Loucy (cell line): Measurements from ENCODE around the gene FAM9C.

ENCODE experiments used
- EZH2phosphoT487 ChIP-seq: fragments of 200-600 bp; IDR thresholded peaks from 2 replicates; pipeline ENCODE4 v1.6.1; 2018; ENCODE audit warnings: antibody characterized with exemption, mild to moderate bottlenecking, moderate library complexity, borderline replicate concordance
- TF ChIP-seq, protein P1 (sequence below): fragments of 200-600 bp; sonication (generic); conservative IDR thresholded peaks from 2 replicates; pipeline ENCODE4 v1.5.1; 2014; ENCODE audit warnings: mild to moderate bottlenecking, antibody characterized with exemption, low read length

- TF ChIP-seq, protein P1, sequence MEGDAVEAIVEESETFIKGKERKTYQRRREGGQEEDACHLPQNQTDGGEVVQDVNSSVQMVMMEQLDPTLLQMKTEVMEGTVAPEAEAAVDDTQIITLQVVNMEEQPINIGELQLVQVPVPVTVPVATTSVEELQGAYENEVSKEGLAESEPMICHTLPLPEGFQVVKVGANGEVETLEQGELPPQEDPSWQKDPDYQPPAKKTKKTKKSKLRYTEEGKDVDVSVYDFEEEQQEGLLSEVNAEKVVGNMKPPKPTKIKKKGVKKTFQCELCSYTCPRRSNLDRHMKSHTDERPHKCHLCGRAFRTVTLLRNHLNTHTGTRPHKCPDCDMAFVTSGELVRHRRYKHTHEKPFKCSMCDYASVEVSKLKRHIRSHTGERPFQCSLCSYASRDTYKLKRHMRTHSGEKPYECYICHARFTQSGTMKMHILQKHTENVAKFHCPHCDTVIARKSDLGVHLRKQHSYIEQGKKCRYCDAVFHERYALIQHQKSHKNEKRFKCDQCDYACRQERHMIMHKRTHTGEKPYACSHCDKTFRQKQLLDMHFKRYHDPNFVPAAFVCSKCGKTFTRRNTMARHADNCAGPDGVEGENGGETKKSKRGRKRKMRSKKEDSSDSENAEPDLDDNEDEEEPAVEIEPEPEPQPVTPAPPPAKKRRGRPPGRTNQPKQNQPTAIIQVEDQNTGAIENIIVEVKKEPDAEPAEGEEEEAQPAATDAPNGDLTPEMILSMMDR: no peak
- no peak for TF ChIP-seq EZH2phosphoT487
Measured at GRCh38 chrX:13001961-13002671, 42.3 kb downstream of the FAM9C start.
